Prostate gland (tissue), 2 donors: ENCODE data around the gene NXPH1.

Experiments used
- POLR2A ChIP-seq: fragments of 450-650 bp; IDR thresholded peaks from one replicate; pipeline ENCODE4 v1.6.1; 2016; ENCODE audit warnings: antibody characterized with exemption, mild to moderate bottlenecking
- POLR2AphosphoS5 ChIP-seq: sonication (generic); formaldehyde crosslinking; IDR thresholded peaks from one replicate; pipeline ENCODE4 v1.6.1; 2017; ENCODE audit warnings: antibody characterized with exemption
- TF ChIP-seq, protein P1 (sequence below), 4 experiments: fragments of 200-600 bp in 2 of 4; fragments of 450-650 bp in 2 of 4; sonication (generic) in 2 of 4; IDR thresholded peaks; 1 replicate in 3 of 4; 2 replicates in 1 of 4; pipeline ENCODE4 v1.5.1; 2016 to 2019; ENCODE audit warnings: antibody characterized with exemption in 4 of 4, mild to moderate bottlenecking in 2 of 4, moderate library complexity in 2 of 4

GRCh38 chr7:8444468-8444769 lies 11.0 kb downstream of the NXPH1 start:
- TF ChIP-seq, protein P1, sequence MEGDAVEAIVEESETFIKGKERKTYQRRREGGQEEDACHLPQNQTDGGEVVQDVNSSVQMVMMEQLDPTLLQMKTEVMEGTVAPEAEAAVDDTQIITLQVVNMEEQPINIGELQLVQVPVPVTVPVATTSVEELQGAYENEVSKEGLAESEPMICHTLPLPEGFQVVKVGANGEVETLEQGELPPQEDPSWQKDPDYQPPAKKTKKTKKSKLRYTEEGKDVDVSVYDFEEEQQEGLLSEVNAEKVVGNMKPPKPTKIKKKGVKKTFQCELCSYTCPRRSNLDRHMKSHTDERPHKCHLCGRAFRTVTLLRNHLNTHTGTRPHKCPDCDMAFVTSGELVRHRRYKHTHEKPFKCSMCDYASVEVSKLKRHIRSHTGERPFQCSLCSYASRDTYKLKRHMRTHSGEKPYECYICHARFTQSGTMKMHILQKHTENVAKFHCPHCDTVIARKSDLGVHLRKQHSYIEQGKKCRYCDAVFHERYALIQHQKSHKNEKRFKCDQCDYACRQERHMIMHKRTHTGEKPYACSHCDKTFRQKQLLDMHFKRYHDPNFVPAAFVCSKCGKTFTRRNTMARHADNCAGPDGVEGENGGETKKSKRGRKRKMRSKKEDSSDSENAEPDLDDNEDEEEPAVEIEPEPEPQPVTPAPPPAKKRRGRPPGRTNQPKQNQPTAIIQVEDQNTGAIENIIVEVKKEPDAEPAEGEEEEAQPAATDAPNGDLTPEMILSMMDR (IDR thresholded peaks at IDR 0.05) = no peak
- no peak for TF ChIP-seq POLR2A
- no peak for TF ChIP-seq POLR2AphosphoS5
